Measurements from ENCODE around the gene PIR.

DNA sequence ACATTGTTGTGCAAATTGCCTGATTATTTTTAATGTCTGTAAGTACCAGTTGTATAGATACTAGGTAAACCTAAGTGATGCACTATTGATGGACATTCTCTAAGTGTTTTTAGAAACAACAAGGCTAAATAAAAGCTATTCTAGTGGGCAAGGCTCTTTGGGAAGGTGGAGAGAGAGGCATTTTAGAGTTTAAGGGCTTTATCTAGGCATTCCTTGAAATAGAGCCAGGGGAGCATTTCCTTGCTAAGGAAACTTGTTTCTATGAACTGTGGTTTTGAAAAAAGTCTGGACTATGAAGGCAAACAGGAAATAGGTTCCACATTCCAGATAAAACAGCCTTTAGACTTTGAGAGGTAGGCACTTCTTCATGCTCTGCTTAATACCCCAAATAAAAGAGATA lies 31.3 kb upstream of the PIR start:
- TF ChIP-seq, protein P1, sequence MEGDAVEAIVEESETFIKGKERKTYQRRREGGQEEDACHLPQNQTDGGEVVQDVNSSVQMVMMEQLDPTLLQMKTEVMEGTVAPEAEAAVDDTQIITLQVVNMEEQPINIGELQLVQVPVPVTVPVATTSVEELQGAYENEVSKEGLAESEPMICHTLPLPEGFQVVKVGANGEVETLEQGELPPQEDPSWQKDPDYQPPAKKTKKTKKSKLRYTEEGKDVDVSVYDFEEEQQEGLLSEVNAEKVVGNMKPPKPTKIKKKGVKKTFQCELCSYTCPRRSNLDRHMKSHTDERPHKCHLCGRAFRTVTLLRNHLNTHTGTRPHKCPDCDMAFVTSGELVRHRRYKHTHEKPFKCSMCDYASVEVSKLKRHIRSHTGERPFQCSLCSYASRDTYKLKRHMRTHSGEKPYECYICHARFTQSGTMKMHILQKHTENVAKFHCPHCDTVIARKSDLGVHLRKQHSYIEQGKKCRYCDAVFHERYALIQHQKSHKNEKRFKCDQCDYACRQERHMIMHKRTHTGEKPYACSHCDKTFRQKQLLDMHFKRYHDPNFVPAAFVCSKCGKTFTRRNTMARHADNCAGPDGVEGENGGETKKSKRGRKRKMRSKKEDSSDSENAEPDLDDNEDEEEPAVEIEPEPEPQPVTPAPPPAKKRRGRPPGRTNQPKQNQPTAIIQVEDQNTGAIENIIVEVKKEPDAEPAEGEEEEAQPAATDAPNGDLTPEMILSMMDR (IDR thresholded peaks at IDR 0.05), result no peak
- no peak for TF ChIP-seq POLR2A (IDR thresholded peaks at IDR 0.05)
- TF ChIP-seq POLR2AphosphoS5 (IDR thresholded peaks at IDR 0.05), result no peak
